Keratinocyte (primary cell): ENCODE data around the gene TRIM26. TPM values are rescaled to one million over a fixed set of nuclear protein-coding genes. Genes with fewer than 3 reads are reported as not detected.

ENCODE experiments used
- DNase-seq: peaks from one replicate; pipeline ENCODE4 v3.0.0-alpha.2; 2011; ENCODE audit warnings: low read depth, missing footprints, low spot score
- FAIRE-seq: peaks from 2 replicates; lab custom pipeline; 2011; peaks lifted over from hg19 to GRCh38; lab: Jason Lieb, UNC
- H2AFZ ChIP-seq: 2 replicates; pipeline ENCODE4 v1.6.0; 2012; ENCODE audit warnings: low read length, control low read depth, inconsistent platforms; ENCODE audit not compliant: control insufficient read depth
- H3K27ac ChIP-seq: 2 replicates; pipeline ENCODE4 v1.5.1; 2011; ENCODE audit warnings: low read length; ENCODE audit not compliant: control insufficient read depth, insufficient read depth
- H3K27me3 ChIP-seq: 3 replicates; pipeline ENCODE4 v1.6.0; 2011; ENCODE audit warnings: low read length; ENCODE audit not compliant: control insufficient read depth, insufficient read depth; ENCODE audit errors: extremely low read depth
- H3K36me3 ChIP-seq, 2 experiments: 2 replicates in 1 of 2; 3 replicates in 1 of 2; pipeline ENCODE4 v1.5.1; 2011; ENCODE audit warnings: low read length in 2 of 2, mild to moderate bottlenecking in 1 of 2; ENCODE audit not compliant: control insufficient read depth in 2 of 2, insufficient read depth in 2 of 2; ENCODE audit errors: extremely low read depth in 1 of 2
- H3K4me1 ChIP-seq: 3 replicates; pipeline ENCODE4 v1.5.1; 2011; ENCODE audit warnings: low read length; ENCODE audit not compliant: control insufficient read depth, insufficient read depth; ENCODE audit errors: extremely low read depth
- H3K4me2 ChIP-seq: 3 replicates; pipeline ENCODE4 v1.6.0; 2011; ENCODE audit warnings: low read depth, low read length; ENCODE audit not compliant: control insufficient read depth, insufficient read depth; ENCODE audit errors: extremely low read depth
- H3K4me3 ChIP-seq, 3 experiments: fragments of 200-600 bp in 1 of 3; sonication (generic) in 1 of 3; 2 replicates in 2 of 3; 3 replicates in 1 of 3; pipeline ENCODE4 v1.5.1; 2011 to 2016; ENCODE audit warnings: low read length in 3 of 3, mild to moderate bottlenecking in 3 of 3, control low read depth in 2 of 3, inconsistent platforms in 1 of 3, low read depth in 1 of 3, mixed read lengths in 1 of 3, mixed run types in 1 of 3, moderate library complexity in 1 of 3; ENCODE audit not compliant: control insufficient read depth in 2 of 3, insufficient read depth in 2 of 3; ENCODE audit errors: extremely low read depth in 1 of 3
- H3K79me2 ChIP-seq: 2 replicates; pipeline ENCODE4 v1.6.0; 2012; ENCODE audit warnings: low read length; ENCODE audit not compliant: control insufficient read depth, insufficient read depth
- H3K9ac ChIP-seq: 3 replicates; pipeline ENCODE4 v1.6.0; 2011; ENCODE audit warnings: low read length; ENCODE audit not compliant: control insufficient read depth, insufficient read depth; ENCODE audit errors: extremely low read depth
- H3K9me1 ChIP-seq: 3 replicates; pipeline ENCODE4 v1.6.0; 2011; ENCODE audit warnings: low read length; ENCODE audit not compliant: control insufficient read depth, insufficient read depth; ENCODE audit errors: extremely low read depth
- H3K9me3 ChIP-seq: 2 replicates; pipeline ENCODE4 v1.5.1; 2012; ENCODE audit warnings: low read depth, low read length; ENCODE audit not compliant: control insufficient read depth
- H4K20me1 ChIP-seq: 3 replicates; pipeline ENCODE4 v1.6.0; 2011; ENCODE audit warnings: low read length; ENCODE audit not compliant: control insufficient read depth, insufficient read depth; ENCODE audit errors: extremely low read depth
- EZH2 ChIP-seq: IDR thresholded peaks from one replicate; pipeline ENCODE4 v1.6.1; 2012; ENCODE audit warnings: inconsistent platforms, mild to moderate bottlenecking, low read length, moderate library complexity
- dilution Hi-C: fragments of 300-500 bp; cut with MboI; formaldehyde crosslinking; loops from one replicate; pipeline ENCODE4 v1.7.0; 2020; ENCODE audit warnings: low sequenced_read_pairs; ENCODE audit not compliant: extremely low pct_ligation_motif_present
- polyA plus RNA-seq, 5 experiments: library from polyadenylated mRNA; depleted of rRNA in 3 of 5; stranded (reverse) in 3 of 5; stranded (forward) in 1 of 5; unstranded in 1 of 5; fragments of >200 nt; gene quantifications; 1 replicate in 1 of 5; 2 replicates in 3 of 5; 3 replicates in 1 of 5; pipeline versions ENCODE4 v1.2.1 to v1.2.3, GENCODE V29; 2011 to 2012; ENCODE audit warnings: missing spikeins in 2 of 5, low read depth in 1 of 5, low replicate concordance in 1 of 5
- TF ChIP-seq, protein P1 (sequence below), 3 experiments: IDR thresholded peaks in 1 of 3; conservative IDR thresholded peaks in 1 of 3; optimal IDR thresholded peaks in 1 of 3; 2 replicates in 2 of 3; 3 replicates in 1 of 3; pipeline versions ENCODE3 to v1.5.1; 2011; ENCODE audit warnings: low read length in 3 of 3, mild to moderate bottlenecking in 3 of 3, moderate library complexity in 2 of 3, control low read depth in 1 of 3, inconsistent platforms in 1 of 3; ENCODE audit not compliant: insufficient read depth in 2 of 3; ENCODE audit errors: extremely low read depth in 1 of 3

The TRIM26 gene
- polyA plus RNA-seq, 1 donor (not counting 4 experiments of a cell fraction or from before 2014, with no cell fraction given), result 34.7 TPM

DNA sequence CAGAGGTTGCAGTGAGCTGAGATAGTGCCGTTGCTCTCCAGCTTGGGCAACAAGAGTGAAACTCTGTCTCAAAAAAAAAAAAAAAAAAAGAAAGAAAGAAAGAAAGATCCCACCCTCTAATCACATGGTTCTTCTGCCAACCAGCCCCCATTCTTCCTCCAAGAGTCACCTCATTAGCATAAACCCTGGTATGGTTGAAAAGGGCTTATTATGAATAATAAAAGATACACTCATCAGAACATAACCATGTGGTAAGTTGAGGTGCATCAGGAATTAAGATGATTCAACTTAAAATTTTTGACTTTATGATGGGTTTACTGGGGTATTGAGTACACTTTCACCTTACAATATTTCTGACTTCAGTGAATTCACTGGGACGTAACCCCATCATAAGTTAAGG lies 78.1 kb downstream of the TRIM26 start:
- H3K4me2 ChIP-seq, result no peak overlapping the region
- H3K36me3 ChIP-seq, result no peaks in the 10 kb centered on the region
- H3K27me3 ChIP-seq, result peaks cover 22% of the 10 kb centered on the region
- dilution Hi-C loops, result loop anchor here (10.0 kb wide), 1 partner anchor 60 kb away; the partner anchor contains the start of gene RNF39
- DNase-seq (no peak), FAIRE-seq (no peak)
- TF ChIP-seq EZH2, result no peak
- TF ChIP-seq, protein P1, sequence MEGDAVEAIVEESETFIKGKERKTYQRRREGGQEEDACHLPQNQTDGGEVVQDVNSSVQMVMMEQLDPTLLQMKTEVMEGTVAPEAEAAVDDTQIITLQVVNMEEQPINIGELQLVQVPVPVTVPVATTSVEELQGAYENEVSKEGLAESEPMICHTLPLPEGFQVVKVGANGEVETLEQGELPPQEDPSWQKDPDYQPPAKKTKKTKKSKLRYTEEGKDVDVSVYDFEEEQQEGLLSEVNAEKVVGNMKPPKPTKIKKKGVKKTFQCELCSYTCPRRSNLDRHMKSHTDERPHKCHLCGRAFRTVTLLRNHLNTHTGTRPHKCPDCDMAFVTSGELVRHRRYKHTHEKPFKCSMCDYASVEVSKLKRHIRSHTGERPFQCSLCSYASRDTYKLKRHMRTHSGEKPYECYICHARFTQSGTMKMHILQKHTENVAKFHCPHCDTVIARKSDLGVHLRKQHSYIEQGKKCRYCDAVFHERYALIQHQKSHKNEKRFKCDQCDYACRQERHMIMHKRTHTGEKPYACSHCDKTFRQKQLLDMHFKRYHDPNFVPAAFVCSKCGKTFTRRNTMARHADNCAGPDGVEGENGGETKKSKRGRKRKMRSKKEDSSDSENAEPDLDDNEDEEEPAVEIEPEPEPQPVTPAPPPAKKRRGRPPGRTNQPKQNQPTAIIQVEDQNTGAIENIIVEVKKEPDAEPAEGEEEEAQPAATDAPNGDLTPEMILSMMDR (optimal IDR thresholded peaks at IDR 0.05 in 1 of 3, IDR thresholded peaks at IDR 0.05 in 1 of 3, conservative IDR thresholded peaks at IDR 0.05 in 1 of 3; ENCODE audit: extremely low read depth in 1 of 3, insufficient read depth in 2 of 3, low read length in 3 of 3), result no peak
- no peak overlapping the region for H2AFZ ChIP-seq
- H4K20me1 ChIP-seq, result no peaks in the 10 kb centered on the region
- peaks cover 7% of the 10 kb centered on the region for H3K4me1 ChIP-seq
- no peaks in the 10 kb centered on the region for H3K79me2 ChIP-seq
- no peaks in the 10 kb centered on the region for H3K9me3 ChIP-seq
- H3K27ac ChIP-seq, result no peak overlapping the region
- H3K9me1 ChIP-seq, result no peaks in the 10 kb centered on the region
- no peak overlapping the region for H3K9ac ChIP-seq
- H3K4me3 ChIP-seq, result no peak overlapping the region

Other genes starting within 250 kb of the TRIM26 start
- 27.9 to 28.8 TPM (median 28.7 TPM) in 3 replicates for gene POLR1H, start 152.1 kb downstream of the TRIM26 start, polyA plus RNA-seq
- gene PPP1R11, start 146.2 kb downstream of the TRIM26 start, polyA plus RNA-seq, result 51.5 to 58.0 TPM (median 54.9 TPM) in 3 replicates
- 2.8 to 4.4 TPM (median 4.2 TPM) in 3 replicates for gene RNF39, start 137.6 kb downstream of the TRIM26 start, polyA plus RNA-seq
- 0.06 TPM in 1 of 3 replicates, not detected in the others for gene TRIM31, start 100.3 kb downstream of the TRIM26 start, polyA plus RNA-seq
- gene TRIM40, start 77.3 kb downstream of the TRIM26 start, polyA plus RNA-seq, result not detected in 3 replicates
- not detected in 3 replicates for gene TRIM10, start 52.2 kb downstream of the TRIM26 start, polyA plus RNA-seq
- not detected in 3 replicates for gene TRIM15, start 49.9 kb downstream of the TRIM26 start, polyA plus RNA-seq
- 6.4 to 7.9 TPM (median 7.4 TPM) in 3 replicates for gene TRIM39, start 113.5 kb upstream of the TRIM26 start, polyA plus RNA-seq
- gene RPP21, start 131.8 kb upstream of the TRIM26 start, polyA plus RNA-seq, result 25.7 to 40.5 TPM (median 26.8 TPM) in 3 replicates